ENCODE results near the gene ECSCR. TPM values are rescaled to one million over a fixed set of nuclear protein-coding genes. Genes with fewer than 3 reads are reported as not detected.

Gene ECSCR
- total RNA-seq, 6 experiments from 2014 or later, result 1.2 to 5.1 (median 2.3) TPM

- 78% methylated on average over 6 of the region's 7 CpGs for WGBS (ENCODE audit: insufficient coverage, low coverage, low lambda C conversion rate, missing lambda C conversion rate)
- ATAC-seq (peak in 3 of 4 donors; percentile 7 to 15 (median 14)), DNase-seq (no peak)
- H3K4me3 ChIP-seq, result peak overlapping the region in 2 of 3 donors; percentile 14 to 27
- no peaks in the 10 kb centered on the region for H3K4me1 ChIP-seq
- TF ChIP-seq POLR2A (IDR thresholded peaks at IDR 0.05), result no peak
- no peak for TF ChIP-seq CTCF (IDR thresholded peaks at IDR 0.05)
- intact Hi-C loops (cut with DNase I), result no loop called here
- no peaks in the 10 kb centered on the region for H3K27me3 ChIP-seq
- H3K27ac ChIP-seq, result no peak overlapping the region
- no peaks in the 10 kb centered on the region for H3K9me3 ChIP-seq
- H3K36me3 ChIP-seq, result no peaks in the 10 kb centered on the region
Measured at GRCh38 chr5:139461176-139461575, 1.4 kb downstream of the ECSCR start.

- H3K27ac ChIP-seq, result no peak overlapping the region
- no peaks in the 10 kb centered on the region for H3K27me3 ChIP-seq
- 63% methylated on average over 1 of the region's 1 CpG for WGBS (ENCODE audit: insufficient coverage, low coverage, low lambda C conversion rate, missing lambda C conversion rate)
- TF ChIP-seq POLR2A (IDR thresholded peaks at IDR 0.05), result no peak
- no peak for TF ChIP-seq CTCF (IDR thresholded peaks at IDR 0.05)
- no peaks in the 10 kb centered on the region for H3K36me3 ChIP-seq
- intact Hi-C loops (cut with DNase I), result no loop called here
- no peaks in the 10 kb centered on the region for H3K9me3 ChIP-seq
- no peaks in the 10 kb centered on the region for H3K4me1 ChIP-seq
- DNase-seq (no peak), ATAC-seq (no peak)
- H3K4me3 ChIP-seq, result no peak overlapping the region
Measured at GRCh38 chr5:139460455-139460854, 2.1 kb downstream of the ECSCR start.

GRCh38 chr5:139459451-139459934 lies 3.0 kb downstream of the ECSCR start:
- Histone ChIP-seq H3K4me3 (no peak overlapping the region), H3K36me3 (no peaks in the 10 kb centered on the region), H3K27ac (no peak overlapping the region), H3K9me3 (no peaks in the 10 kb centered on the region), H3K4me1 (no peaks in the 10 kb centered on the region), H3K27me3 (no peaks in the 10 kb centered on the region)
- no CpG with 5 or more reads among the region's 8 CpGs for WGBS (ENCODE audit: insufficient coverage, low coverage, low lambda C conversion rate, missing lambda C conversion rate)
- ATAC-seq, result peak in 1 of 4 donors; percentile 11
- no peak for DNase-seq
- TF ChIP-seq CTCF (IDR thresholded peaks at IDR 0.05) (no peak), POLR2A (IDR thresholded peaks at IDR 0.05) (no peak)
- intact Hi-C loops (cut with DNase I), result no loop called here

GRCh38 chr5:139458580-139459407 lies 3.7 kb downstream of the ECSCR start:
- peak; percentile 28 to 62 (median 54) for ATAC-seq
- H3K4me3 ChIP-seq, result no peak overlapping the region
- DNase-seq, result no peak

More at GRCh38 chr5:139458580-139459407, 3.7 kb downstream of the ECSCR start:
- Histone ChIP-seq H3K36me3 (no peaks in the 10 kb centered on the region), H3K9me3 (no peaks in the 10 kb centered on the region), H3K27ac (peak overlapping the region in 1 of 3 donors; percentile 13), H3K4me1 (no peaks in the 10 kb centered on the region), H3K27me3 (no peaks in the 10 kb centered on the region)
- WGBS (ENCODE audit: insufficient coverage, low coverage, low lambda C conversion rate, missing lambda C conversion rate), result 38% methylated on average over 8 of the region's 8 CpGs
- TF ChIP-seq POLR2A (IDR thresholded peaks at IDR 0.05) (no peak), CTCF (IDR thresholded peaks at IDR 0.05) (no peak)
- intact Hi-C loops (cut with DNase I), result no loop called here

All from right lobe of liver (tissue), 6 donors.